Adipose tissue (tissue), 3 donors: ENCODE results near the gene ZBTB16. TPM values are rescaled to one million over a fixed set of nuclear protein-coding genes. Genes with fewer than 3 reads are reported as not detected.

ENCODE experiments used
- H3K27ac ChIP-seq: one replicate; pipeline ENCODE4 v1.5.1; 2013; ENCODE audit warnings: low read depth, low read length
- WGBS, 3 donors: extraction: QIAGEN DNeasy Blood & Tissue Kit; methylation state at CpG; one replicate each; pipeline ENCODE4 v1.1.7; 2013; 5-methylcytosine and 5-hydroxymethylcytosine counted together
- polyA plus RNA-seq, 3 donors: library from polyadenylated mRNA; stranded (reverse); fragments of 200-250 nt; gene quantifications; one replicate each; pipeline ENCODE4 v1.2.3, GENCODE V29; 2013
- donor health status: healthy with polysubstance abuse.
- donor health status: Bipolar disorder and iron deficiency.
- donor health status: healthy.

Gene ZBTB16
- polyA plus RNA-seq, 3 donors = 30.4 to 68.2 (median 43.1) TPM

- H3K27ac ChIP-seq = no peak overlapping the region
- 19 to 45% (median 27%) methylated on average over 10 of the region's 10 CpGs for WGBS, 3 donors
Observed at GRCh38 chr11:114197799-114198500, 138.4 kb downstream of the ZBTB16 start.

- H3K27ac ChIP-seq = no peak overlapping the region
- 97 to 99% (median 97%) methylated on average over 26 of the region's 26 CpGs for WGBS, 3 donors
Observed at GRCh38 chr11:114199051-114199450, 139.5 kb downstream of the ZBTB16 start.

- no peak overlapping the region for H3K27ac ChIP-seq
- 90 to 93% (median 92%) methylated on average over 9 of the region's 9 CpGs for WGBS, 3 donors
Observed at GRCh38 chr11:114200351-114201133, 141.0 kb downstream of the ZBTB16 start.

GRCh38 chr11:114201219-114201618 is 141.7 kb downstream of the ZBTB16 start:
- 69 to 92% (median 88%) methylated on average over 8 of the region's 8 CpGs for WGBS, 3 donors
- no peak overlapping the region for H3K27ac ChIP-seq

- no peak overlapping the region for H3K27ac ChIP-seq
Observed at GRCh38 chr11:114202011-114202609, 142.6 kb downstream of the ZBTB16 start.

GRCh38 chr11:114207096-114207495 is 147.6 kb downstream of the ZBTB16 start:
- WGBS, 3 donors = 72 to 85% (median 79%) methylated on average over 4 of the region's 4 CpGs

More at GRCh38 chr11:114202011-114202609, 142.6 kb downstream of the ZBTB16 start:
- 75 to 79% (median 78%) methylated on average over 8 of the region's 8 CpGs for WGBS, 3 donors

GRCh38 chr11:114208377-114208776 is 148.9 kb downstream of the ZBTB16 start:
- 64 to 98% (median 67%) methylated on average over 2 of the region's 2 CpGs for WGBS, 3 donors

More at GRCh38 chr11:114207096-114207495, 147.6 kb downstream of the ZBTB16 start:
- H3K27ac ChIP-seq = no peak overlapping the region

GRCh38 chr11:114209343-114209742 is 149.8 kb downstream of the ZBTB16 start:
- 51 to 80% (median 74%) methylated on average over 2 of the region's 2 CpGs for WGBS, 3 donors
- no peak overlapping the region for H3K27ac ChIP-seq

More at GRCh38 chr11:114208377-114208776, 148.9 kb downstream of the ZBTB16 start:
- no peak overlapping the region for H3K27ac ChIP-seq

GRCh38 chr11:114209904-114210303 is 150.4 kb downstream of the ZBTB16 start:
- no peak overlapping the region for H3K27ac ChIP-seq
- WGBS, 3 donors = 27 to 90% (median 78%) methylated on average over 9 of the region's 9 CpGs

- H3K27ac ChIP-seq = no peak overlapping the region
- 85 to 90% (median 88%) methylated on average over 20 of the region's 20 CpGs for WGBS, 3 donors
Observed at GRCh38 chr11:114211444-114212121, 152.1 kb downstream of the ZBTB16 start.

GRCh38 chr11:114213622-114214021 is 154.1 kb downstream of the ZBTB16 start:
- 86 to 96% (median 92%) methylated on average over 2 of the region's 2 CpGs for WGBS, 3 donors
- no peak overlapping the region for H3K27ac ChIP-seq

GRCh38 chr11:114215428-114215827 is 155.9 kb downstream of the ZBTB16 start:
- no peak overlapping the region for H3K27ac ChIP-seq
- WGBS, 3 donors = 84 to 100% (median 89%) methylated on average over 3 of the region's 3 CpGs

- no peak overlapping the region for H3K27ac ChIP-seq
- 67 to 76% (median 73%) methylated on average over 6 of the region's 6 CpGs for WGBS, 3 donors
Observed at GRCh38 chr11:114215871-114216795, 156.6 kb downstream of the ZBTB16 start.

GRCh38 chr11:114216796-114217180 is 157.3 kb downstream of the ZBTB16 start:
- no peak overlapping the region for H3K27ac ChIP-seq
- 58 to 94% (median 74%) methylated on average over 2 of the region's 2 CpGs for WGBS, 3 donors

GRCh38 chr11:114218508-114218907 is 159.0 kb downstream of the ZBTB16 start:
- H3K27ac ChIP-seq = no peak overlapping the region
- 81 to 93% (median 91%) methylated on average over 3 of the region's 3 CpGs for WGBS, 3 donors

GRCh38 chr11:114219559-114220349 is 160.2 kb downstream of the ZBTB16 start:
- 57 to 77% (median 66%) methylated on average over 6 of the region's 6 CpGs for WGBS, 3 donors

GRCh38 chr11:114221037-114221436 is 161.5 kb downstream of the ZBTB16 start:
- WGBS, 3 donors = 97 to 98% (median 98%) methylated on average over 2 of the region's 2 CpGs
- no peak overlapping the region for H3K27ac ChIP-seq

More at GRCh38 chr11:114219559-114220349, 160.2 kb downstream of the ZBTB16 start:
- no peak overlapping the region for H3K27ac ChIP-seq
